Panc1 (cell line): Measurements from ENCODE around the gene ANKRD22. TPM values are rescaled to one million over a fixed set of nuclear protein-coding genes. Genes with fewer than 3 reads are reported as not detected.

Experiments used
- ATAC-seq: fragments of 200-7000 bp; cut with Tn5 transposase; 2 replicates; pipeline ENCODE4 v1.9.1; 2020; ENCODE audit warnings: mild to moderate bottlenecking, moderate library complexity
- BruUV-seq: library from RNA; stranded (reverse); fragments of 400-500 nt; replicated peaks from 2 replicates; lab custom pipeline; 2021; lab: Mats Ljungman, UMichigan
- CTCF ChIA-PET: fragments of 300-600 bp; sonication (Branson Sonifier 250); formaldehyde crosslinking; loops from one replicate; lab custom pipeline; 2022; ENCODE audit warnings: antibody characterized with exemption; lab: Charles Lee
- POLR2A ChIA-PET: fragments of 300-600 bp; sonication (Branson Sonifier 250); formaldehyde crosslinking; loops from one replicate; lab custom pipeline; 2022; ENCODE audit warnings: antibody characterized with exemption; lab: Charles Lee
- DNase-seq: peaks from one replicate; pipeline ENCODE4 v3.0.0-alpha.2; 2010; ENCODE audit warnings: low read depth, low spot score
- H3K27ac ChIP-seq: 2 replicates; pipeline ENCODE4 v1.5.1; 2011; ENCODE audit warnings: mild to moderate bottlenecking, low read length, inconsistent platforms
- H3K27me3 ChIP-seq: fragments of 200-500 bp; sonication (Bioruptor generic); 2 replicates; pipeline ENCODE4 v1.6.0; 2014; ENCODE audit warnings: low read length, inconsistent platforms; ENCODE audit not compliant: control insufficient read depth, insufficient read depth
- H3K36me3 ChIP-seq: fragments of 200-500 bp; sonication (Bioruptor generic); 2 replicates; pipeline ENCODE4 v1.5.1; 2014; ENCODE audit warnings: inconsistent platforms, mild to moderate bottlenecking, low read length, moderate library complexity; ENCODE audit not compliant: control insufficient read depth, insufficient read depth
- H3K4me1 ChIP-seq: 2 replicates; pipeline ENCODE4 v1.5.1; 2011; ENCODE audit warnings: inconsistent platforms, mild to moderate bottlenecking, low read length, moderate library complexity; ENCODE audit not compliant: control insufficient read depth, insufficient read depth
- H3K4me3 ChIP-seq, 2 experiments: 2 replicates each; pipeline ENCODE4 v1.5.1; 2011 to 2012; ENCODE audit warnings: low read depth in 2 of 2, low read length in 2 of 2, mild to moderate bottlenecking in 2 of 2, inconsistent platforms in 1 of 2, moderate library complexity in 1 of 2
- H3K9me3 ChIP-seq: fragments of 200-500 bp; sonication (Bioruptor generic); 2 replicates; pipeline ENCODE4 v1.5.1; 2014; ENCODE audit warnings: low read depth, mild to moderate bottlenecking, inconsistent platforms, low read length, moderate library complexity; ENCODE audit not compliant: control insufficient read depth, insufficient read depth
- CTCF ChIP-seq: fragments of 450-650 bp; IDR thresholded peaks from 2 replicates; pipeline ENCODE4 v1.5.1; 2017; ENCODE audit warnings: mild to moderate bottlenecking
- POLR2AphosphoS5 ChIP-seq: IDR thresholded peaks from 2 replicates; pipeline ENCODE4 v1.6.1; 2012; ENCODE audit warnings: mild to moderate bottlenecking, low read depth, low read length, moderate library complexity
- REST ChIP-seq, 2 experiments: IDR thresholded peaks; 2 replicates each; pipeline ENCODE4 v1.6.1; 2011 to 2012; ENCODE audit warnings: low read depth in 2 of 2, control low read depth in 1 of 2, low read length in 1 of 2, mild to moderate bottlenecking in 1 of 2, moderate library complexity in 1 of 2; ENCODE audit not compliant: insufficient read depth in 1 of 2
- SIN3A ChIP-seq: IDR thresholded peaks from 2 replicates; pipeline ENCODE4 v1.6.1; 2012; ENCODE audit warnings: low read depth, mild to moderate bottlenecking, low read length, moderate library complexity, borderline replicate concordance; ENCODE audit not compliant: insufficient read depth
- TCF7L2 ChIP-seq: IDR thresholded peaks from 2 replicates; pipeline ENCODE4 v1.6.1; 2011; ENCODE audit warnings: mild to moderate bottlenecking, low read depth, low read length, inconsistent platforms
- in situ Hi-C: cut with HindIII; loops from 2 replicates; pipeline ENCODE4 v1.10.0; 2016; ENCODE audit warnings: low sequenced_read_pairs, low pct_unique_long_range_greater_than_20kb
- intact Hi-C: fragments of 100-400 bp; cut with micrococcal nuclease; formaldehyde crosslinking; loops from one replicate; pipeline ENCODE4 v1.10.0; 2022; ENCODE audit not compliant: unreplicated experiment
- total RNA-seq: library from RNA; stranded (reverse); gene quantifications from one replicate; pipeline ENCODE4 v1.2.1, GENCODE V29; 2021; ENCODE audit not compliant: unreplicated experiment

The ANKRD22 gene
- total RNA-seq, 1 experiment from 2014 or later, result 0.15 TPM

- ChIA-PET POLR2A (no interaction called here), CTCF (no interaction called here)
- Histone ChIP-seq H3K27me3 (no peaks in the 10 kb centered on the region; the same call in 1 of the 2 replicates), H3K36me3 (no peaks in the 10 kb centered on the region), H3K4me3 (no peak overlapping the region), H3K9me3 (no peaks in the 10 kb centered on the region), H3K27ac (no peak overlapping the region), H3K4me1 (peaks cover 9% of the 10 kb centered on the region)
- DNase-seq, result no peak
- TF ChIP-seq REST (IDR thresholded peaks at IDR 0.05; ENCODE audit: insufficient read depth in 1 of 2, low read depth in 2 of 2, low read length in 1 of 2), result no peak
- TF ChIP-seq CTCF, result no peak
- no peak for TF ChIP-seq POLR2AphosphoS5
- TF ChIP-seq TCF7L2, result no peak
- no peak for TF ChIP-seq SIN3A
- intact Hi-C loops, result no loop called here
- ATAC-seq, result no peak
- no TSS peak for BruUV-seq
- in situ Hi-C loops, result no loop called here
Measured at GRCh38 chr10:88848499-88848898, 3.1 kb downstream of the ANKRD22 start.

DNA sequence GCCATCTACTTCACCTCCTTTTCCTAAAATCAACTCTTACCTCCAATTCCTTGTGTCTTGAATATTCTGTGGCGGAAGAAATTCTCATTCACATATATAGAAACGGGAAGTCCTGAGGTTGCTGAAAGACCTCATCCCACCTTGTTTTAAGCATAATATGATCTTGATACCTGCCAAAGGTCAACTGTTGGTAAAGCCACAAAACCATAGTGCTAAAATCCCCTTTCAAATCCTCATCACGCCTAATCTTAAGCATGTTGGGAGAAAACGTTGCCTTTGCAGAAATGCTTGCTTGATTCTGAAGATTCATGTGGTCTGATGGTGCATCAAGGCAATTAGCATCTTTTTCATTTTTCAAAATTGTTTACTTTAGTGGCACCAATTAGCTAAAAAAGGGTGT, 8.5 kb downstream of the ANKRD22 start:
- POLR2A ChIA-PET, result no interaction called here
- no peaks in the 10 kb centered on the region for H3K4me1 ChIP-seq
- no peaks in the 10 kb centered on the region for H3K9me3 ChIP-seq
- TF ChIP-seq POLR2AphosphoS5, result no peak
- no peak for TF ChIP-seq SIN3A
- no peak for TF ChIP-seq TCF7L2
- no peak for TF ChIP-seq CTCF
- no peak for TF ChIP-seq REST (IDR thresholded peaks at IDR 0.05; ENCODE audit: insufficient read depth in 1 of 2, low read depth in 2 of 2, low read length in 1 of 2)
- BruUV-seq, result no TSS peak
- CTCF ChIA-PET, result no interaction called here
- no peak overlapping the region for H3K4me3 ChIP-seq
- in situ Hi-C loops (no loop called here), intact Hi-C loops (no loop called here)
- DNase-seq (no peak), ATAC-seq (no peak)
- no peak overlapping the region for H3K27ac ChIP-seq
- no peaks in the 10 kb centered on the region; the same call in 1 of the 2 replicates for H3K27me3 ChIP-seq
- H3K36me3 ChIP-seq, result no peaks in the 10 kb centered on the region
